ENCODE data around the gene KLHDC4.
A peak's percentile ranks its signal among the peaks of the same experiment; 100 is the strongest.

The KLHDC4 gene

GRCh38 chr16:87703835-87704375, 61.9 kb downstream of the KLHDC4 start:
- no peak for ATAC-seq
- Mint-ChIP-seq H3K27ac (no peak overlapping the region), H3K27me3 (no peaks in the 10 kb centered on the region), H3K4me1 (peaks cover 42% of the 10 kb centered on the region), H3K4me3 (no peak overlapping the region), H3K9me3 (no peaks in the 10 kb centered on the region)
- DNase-seq: no peak

DNA sequence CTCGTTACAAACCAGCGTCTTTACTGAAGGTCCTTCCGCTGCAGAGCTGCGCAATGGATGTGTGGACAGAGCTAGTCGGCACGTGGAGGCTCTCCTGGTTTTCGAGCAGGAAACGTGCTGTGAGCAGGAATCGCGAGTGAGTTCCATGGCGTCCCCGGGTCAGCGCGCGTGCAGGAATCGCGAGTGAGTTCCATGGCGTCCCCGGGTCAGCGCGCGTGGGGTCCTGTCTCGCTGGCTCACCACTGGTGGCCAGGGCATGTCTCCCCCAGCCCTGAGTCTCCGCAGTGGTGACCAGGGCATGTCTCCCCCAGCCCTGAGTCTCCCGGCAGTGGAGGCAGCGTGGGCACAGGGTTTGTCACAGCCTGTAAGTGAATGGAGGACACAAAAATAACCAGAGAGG, 62.7 kb downstream of the KLHDC4 start:
- Mint-ChIP-seq H3K27ac (peak overlapping the region in 1 of 2 donors; percentile 76), H3K27me3 (no peaks in the 10 kb centered on the region), H3K4me1 (peaks cover 42% of the 10 kb centered on the region), H3K4me3 (no peak overlapping the region), H3K9me3 (no peaks in the 10 kb centered on the region)
- no peak for DNase-seq
- ATAC-seq: no peak

- DNase-seq (peak; percentile 40 to 60), ATAC-seq (peak; percentile 83)
- peaks cover 42% of the 10 kb centered on the region for H3K4me1 Mint-ChIP-seq
- peak overlapping the region; percentile 50 to 93 for H3K27ac Mint-ChIP-seq
- no peaks in the 10 kb centered on the region for H3K9me3 Mint-ChIP-seq
- peak overlapping the region; percentile 19 to 73 for H3K4me3 Mint-ChIP-seq
- H3K27me3 Mint-ChIP-seq: no peaks in the 10 kb centered on the region
Measured at GRCh38 chr16:87702325-87702811, 63.4 kb downstream of the KLHDC4 start.

- no peaks in the 10 kb centered on the region for H3K9me3 Mint-ChIP-seq
- H3K27me3 Mint-ChIP-seq: no peaks in the 10 kb centered on the region
- DNase-seq (no peak), ATAC-seq (no peak)
- H3K4me3 Mint-ChIP-seq: no peak overlapping the region
- peaks cover 42% of the 10 kb centered on the region for H3K4me1 Mint-ChIP-seq
- H3K27ac Mint-ChIP-seq: peak overlapping the region in 1 of 2 donors; percentile 52
Measured at GRCh38 chr16:87701505-87701921, 64.3 kb downstream of the KLHDC4 start.

DNA sequence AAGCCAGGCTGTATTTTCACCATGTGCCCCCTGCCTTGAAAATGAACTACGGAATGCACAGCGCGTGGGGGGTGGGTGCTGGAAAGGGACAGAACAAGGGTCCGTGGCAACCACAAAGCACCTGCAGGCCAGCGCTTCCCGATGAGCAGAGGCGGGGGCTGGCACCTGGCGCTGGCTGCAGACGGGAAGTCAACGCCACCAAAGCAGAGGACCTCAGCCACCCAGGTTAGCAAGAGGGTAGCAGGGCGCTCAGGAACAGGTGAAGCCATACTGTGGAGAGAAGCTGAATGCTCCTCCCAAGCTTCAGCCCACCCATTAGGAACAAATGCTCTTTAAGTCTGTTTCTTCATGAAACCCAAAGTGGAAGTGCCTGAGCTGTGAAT, 64.7 kb downstream of the KLHDC4 start:
- Mint-ChIP-seq H3K9me3 (no peaks in the 10 kb centered on the region), H3K4me1 (peaks cover 42% of the 10 kb centered on the region), H3K27me3 (no peaks in the 10 kb centered on the region), H3K4me3 (peak overlapping the region in 1 of 2 donors; percentile 18), H3K27ac (peak overlapping the region in 1 of 2 donors; percentile 54)
- no peak for ATAC-seq
- no peak for DNase-seq

GRCh38 chr16:87700406-87701077, 65.2 kb downstream of the KLHDC4 start:
- H3K4me1 Mint-ChIP-seq: peaks cover 42% of the 10 kb centered on the region
- no peak overlapping the region for H3K27ac Mint-ChIP-seq
- H3K27me3 Mint-ChIP-seq: no peaks in the 10 kb centered on the region
- ATAC-seq (no peak), DNase-seq (no peak)
- H3K4me3 Mint-ChIP-seq: peak overlapping the region in 1 of 2 donors; percentile 18
- no peaks in the 10 kb centered on the region for H3K9me3 Mint-ChIP-seq

- H3K27ac Mint-ChIP-seq: peak overlapping the region; percentile 33 to 42
- no peak overlapping the region for H3K4me3 Mint-ChIP-seq
- no peak for DNase-seq
- H3K4me1 Mint-ChIP-seq: peaks cover 31% of the 10 kb centered on the region
- ATAC-seq: no peak
- H3K27me3 Mint-ChIP-seq: no peaks in the 10 kb centered on the region
- H3K9me3 Mint-ChIP-seq: no peaks in the 10 kb centered on the region
Measured at GRCh38 chr16:87698676-87699199, 67.0 kb downstream of the KLHDC4 start.

DNA sequence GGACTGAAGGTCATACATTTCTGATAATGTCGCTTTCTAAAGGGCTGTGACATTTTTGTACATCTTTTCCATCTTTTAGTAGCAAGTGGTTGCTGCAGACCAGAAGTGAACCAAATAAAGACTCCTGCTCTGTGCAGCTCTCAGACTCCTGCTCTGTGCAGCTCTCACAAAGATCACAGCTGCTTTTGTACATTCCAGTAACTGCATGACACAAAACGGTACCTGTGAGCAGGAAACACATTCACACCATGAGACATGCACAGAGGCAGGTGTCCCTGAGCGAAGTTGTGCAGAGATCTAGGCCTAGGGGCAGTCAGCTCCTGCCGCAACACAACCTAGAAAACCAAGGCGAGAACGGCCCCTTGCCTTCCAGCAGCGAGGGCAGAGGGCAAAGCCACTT, 67.5 kb downstream of the KLHDC4 start:
- ATAC-seq (no peak), DNase-seq (no peak)
- H3K27ac Mint-ChIP-seq: peak overlapping the region in 1 of 2 donors; percentile 39
- H3K4me3 Mint-ChIP-seq: no peak overlapping the region
- H3K27me3 Mint-ChIP-seq: no peaks in the 10 kb centered on the region
- H3K4me1 Mint-ChIP-seq: peaks cover 26% of the 10 kb centered on the region
- no peaks in the 10 kb centered on the region for H3K9me3 Mint-ChIP-seq

- ATAC-seq (no peak), DNase-seq (no peak)
- peaks cover 21% of the 10 kb centered on the region for H3K4me1 Mint-ChIP-seq
- H3K27ac Mint-ChIP-seq: peak overlapping the region in 1 of 2 donors; percentile 39
- H3K27me3 Mint-ChIP-seq: no peaks in the 10 kb centered on the region
- H3K4me3 Mint-ChIP-seq: no peak overlapping the region
- no peaks in the 10 kb centered on the region for H3K9me3 Mint-ChIP-seq
Measured at GRCh38 chr16:87697792-87698191, 68.0 kb downstream of the KLHDC4 start.

- ATAC-seq (no peak), DNase-seq (no peak)
- Mint-ChIP-seq H3K4me1 (peaks cover 16% of the 10 kb centered on the region), H3K27ac (no peak overlapping the region), H3K9me3 (no peaks in the 10 kb centered on the region), H3K27me3 (no peaks in the 10 kb centered on the region), H3K4me3 (no peak overlapping the region)
Measured at GRCh38 chr16:87697256-87697655, 68.5 kb downstream of the KLHDC4 start.

- peaks cover 11% of the 10 kb centered on the region for H3K4me1 Mint-ChIP-seq
- DNase-seq (no peak), ATAC-seq (no peak)
- no peak overlapping the region for H3K4me3 Mint-ChIP-seq
- H3K9me3 Mint-ChIP-seq: no peaks in the 10 kb centered on the region
- H3K27me3 Mint-ChIP-seq: no peaks in the 10 kb centered on the region
- no peak overlapping the region for H3K27ac Mint-ChIP-seq
Measured at GRCh38 chr16:87696726-87697125, 69.1 kb downstream of the KLHDC4 start.

DNA sequence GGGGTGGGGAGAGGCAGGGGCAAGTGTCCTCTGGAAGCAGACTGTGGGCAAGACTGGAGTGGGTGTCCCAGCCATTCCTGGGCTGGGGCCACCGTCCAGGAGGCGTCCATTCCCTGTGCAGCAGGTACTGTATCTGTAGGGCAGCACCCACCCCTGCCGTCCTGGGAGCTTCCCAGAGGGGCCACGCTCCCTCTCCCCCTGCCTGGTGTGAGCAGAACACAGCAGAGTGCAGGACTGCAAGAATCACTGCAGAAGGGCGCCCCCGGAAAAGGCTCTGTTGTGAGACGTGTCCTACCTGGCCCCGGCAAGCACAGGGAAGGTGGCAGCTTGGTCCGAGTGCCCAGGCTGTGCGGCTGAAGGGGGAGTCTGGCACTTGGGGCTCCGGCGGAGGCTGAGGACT, 70.3 kb downstream of the KLHDC4 start:
- Mint-ChIP-seq H3K4me1 (peaks cover 6% of the 10 kb centered on the region), H3K4me3 (no peak overlapping the region), H3K27ac (no peak overlapping the region), H3K27me3 (no peaks in the 10 kb centered on the region), H3K9me3 (no peaks in the 10 kb centered on the region)
- ATAC-seq (no peak), DNase-seq (no peak)

- Mint-ChIP-seq H3K4me3 (no peak overlapping the region), H3K27me3 (no peaks in the 10 kb centered on the region)
- no peak for DNase-seq
Measured at GRCh38 chr16:87694441-87695125, 71.2 kb downstream of the KLHDC4 start.

DNA sequence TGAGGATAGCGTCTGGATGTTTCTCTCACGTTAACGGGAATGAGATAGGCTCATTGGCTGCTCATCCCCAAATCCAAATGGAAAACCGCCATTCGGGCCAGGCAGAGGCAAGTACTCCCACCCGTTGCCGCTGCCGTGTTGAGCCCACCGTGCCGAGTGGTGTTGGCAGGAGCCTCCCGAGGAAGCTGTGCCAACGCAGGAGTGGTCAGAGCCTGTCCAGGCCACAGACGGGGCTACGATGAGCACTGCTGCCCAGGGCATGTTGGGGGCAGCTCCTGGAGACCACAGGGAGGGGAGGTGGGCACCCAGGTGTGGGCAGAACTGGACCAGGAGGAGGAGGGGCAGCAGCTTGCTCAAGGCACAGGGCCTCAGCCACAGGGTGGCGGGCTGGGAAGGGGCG, 72.0 kb downstream of the KLHDC4 start:
- Mint-ChIP-seq H3K4me1 (peaks cover 6% of the 10 kb centered on the region), H3K9me3 (no peaks in the 10 kb centered on the region), H3K4me3 (no peak overlapping the region), H3K27me3 (no peaks in the 10 kb centered on the region), H3K27ac (no peak overlapping the region)
- no peak for DNase-seq
- ATAC-seq: no peak

More at GRCh38 chr16:87694441-87695125, 71.2 kb downstream of the KLHDC4 start:
- no peak for ATAC-seq
- H3K27ac Mint-ChIP-seq: peak overlapping the region in 1 of 2 donors; percentile 84
- no peaks in the 10 kb centered on the region for H3K9me3 Mint-ChIP-seq
- peaks cover 6% of the 10 kb centered on the region for H3K4me1 Mint-ChIP-seq

GRCh38 chr16:87692756-87693155, 73.0 kb downstream of the KLHDC4 start:
- ATAC-seq (no peak), DNase-seq (no peak)
- Mint-ChIP-seq H3K27ac (peak overlapping the region in 1 of 2 donors; percentile 94), H3K4me1 (peaks cover 6% of the 10 kb centered on the region), H3K4me3 (no peak overlapping the region), H3K27me3 (no peaks in the 10 kb centered on the region), H3K9me3 (no peaks in the 10 kb centered on the region)

- no peak overlapping the region for H3K27ac Mint-ChIP-seq
- no peaks in the 10 kb centered on the region for H3K9me3 Mint-ChIP-seq
- ATAC-seq (peak; percentile 18), DNase-seq (no peak)
- H3K4me3 Mint-ChIP-seq: no peak overlapping the region
- H3K4me1 Mint-ChIP-seq: peaks cover 6% of the 10 kb centered on the region
- H3K27me3 Mint-ChIP-seq: no peaks in the 10 kb centered on the region
Measured at GRCh38 chr16:87692176-87692575, 73.6 kb downstream of the KLHDC4 start.

All from stimulated activated naive CD8-positive, alpha-beta T cell treated with anti-CD3 and anti-CD28 coated beads, Interleukin-15, amount 100 ng/mL, for 72 hours (primary cell).